HepG2 (cell line): ENCODE results near the gene SLC16A5. TPM values are rescaled to one million over a fixed set of nuclear protein-coding genes. Genes with fewer than 3 reads are reported as not detected.

Experiments used
- DDIT3 ChIP-seq: sonication (generic); formaldehyde crosslinking; IDR thresholded peaks from 2 replicates; pipeline ENCODE4 v1.4.0; 2020; ENCODE audit warnings: mild to moderate bottlenecking, missing genetic modification reagents
- FOXA1 ChIP-seq, 2 experiments: fragments of 450-650 bp in 1 of 2; sonication (generic) in 1 of 2; formaldehyde crosslinking in 1 of 2; IDR thresholded peaks; 2 replicates each; pipeline versions ENCODE4 v1.4.0 to v1.6.1; 2016 to 2020; ENCODE audit warnings: missing genetic modification reagents in 1 of 2
- HMGXB4 ChIP-seq, 2 experiments: sonication (generic) in 1 of 2; formaldehyde crosslinking in 1 of 2; IDR thresholded peaks; 2 replicates each; pipeline versions ENCODE4 v1.4.0 to v1.6.1; 2018 to 2020; ENCODE audit warnings: missing genetic modification reagents in 2 of 2, borderline replicate concordance in 1 of 2, low read depth in 1 of 2, mild to moderate bottlenecking in 1 of 2, missing biosample characterization in 1 of 2
- HNRNPL ChIP-seq: fragments of 200-400 bp; formaldehyde crosslinking; IDR thresholded peaks from 2 replicates; pipeline ENCODE4 v1.6.1; 2017; ENCODE audit warnings: mild to moderate bottlenecking, low read depth, low read length
- KLF12 ChIP-seq: sonication (generic); formaldehyde crosslinking; IDR thresholded peaks from 2 replicates; pipeline ENCODE4 v1.4.0; 2020; ENCODE audit warnings: missing genetic modification reagents, borderline replicate concordance
- MEIS2 ChIP-seq: sonication (generic); formaldehyde crosslinking; IDR thresholded peaks from 2 replicates; pipeline ENCODE4 v1.9.0; 2021; ENCODE audit warnings: mild to moderate bottlenecking, missing genetic modification reagents
- MTF2 ChIP-seq: sonication (generic); formaldehyde crosslinking; IDR thresholded peaks from 2 replicates; pipeline ENCODE4 v1.5.0; 2020; ENCODE audit warnings: missing genetic modification reagents, borderline replicate concordance
- NBN ChIP-seq: fragments of 450-650 bp; conservative IDR thresholded peaks from 2 replicates; pipeline ENCODE4 v1.6.1; 2017
- PTBP1 ChIP-seq: fragments of 200-400 bp; formaldehyde crosslinking; IDR thresholded peaks from 2 replicates; pipeline ENCODE4 v1.6.1; 2018; ENCODE audit warnings: low read length, low read depth; ENCODE audit not compliant: poor library complexity, severe bottlenecking
- RORA ChIP-seq: sonication (generic); formaldehyde crosslinking; IDR thresholded peaks from 2 replicates; pipeline ENCODE4 v1.5.0; 2020; ENCODE audit warnings: mild to moderate bottlenecking, missing genetic modification reagents, moderate library complexity
- SSRP1 ChIP-seq: IDR thresholded peaks from 2 replicates; pipeline ENCODE4 v1.6.1; 2016; ENCODE audit warnings: control low read depth
- TGIF2 ChIP-seq: IDR thresholded peaks from 2 replicates; pipeline ENCODE4 v1.6.1; 2016; ENCODE audit warnings: control low read depth, missing compliant biosample characterization
- TMF1 ChIP-seq: sonication (generic); formaldehyde crosslinking; IDR thresholded peaks from 2 replicates; pipeline ENCODE4 v1.8.1; 2022; ENCODE audit warnings: low read depth, missing genetic modification reagents
- TRIM24 ChIP-seq: sonication (generic); formaldehyde crosslinking; IDR thresholded peaks from 2 replicates; pipeline ENCODE4 v1.8.0; 2022; ENCODE audit warnings: mild to moderate bottlenecking, missing genetic modification reagents
- ZNF333 ChIP-seq: sonication (generic); formaldehyde crosslinking; IDR thresholded peaks from 2 replicates; pipeline ENCODE4 v1.4.0; 2020; ENCODE audit warnings: mild to moderate bottlenecking, missing genetic modification reagents, borderline replicate concordance
- ZNF557 ChIP-seq: sonication (generic); formaldehyde crosslinking; IDR thresholded peaks from 2 replicates; pipeline ENCODE4 v1.4.0; 2020; ENCODE audit warnings: missing genetic modification reagents
- ZNF589 ChIP-seq: sonication (generic); formaldehyde crosslinking; conservative IDR thresholded peaks from 2 replicates; pipeline ENCODE4 v1.8.0; 2022; ENCODE audit warnings: mild to moderate bottlenecking, moderate library complexity, missing genetic modification reagents
- ZNF597 ChIP-seq: sonication (generic); formaldehyde crosslinking; IDR thresholded peaks from 2 replicates; pipeline ENCODE4 v1.5.0; 2020; ENCODE audit warnings: missing genetic modification reagents
- ZNF772 ChIP-seq: sonication (generic); formaldehyde crosslinking; IDR thresholded peaks from 2 replicates; pipeline ENCODE4 v1.5.0; 2020; ENCODE audit warnings: mild to moderate bottlenecking, missing genetic modification reagents
- ZNF776 ChIP-seq: sonication (generic); formaldehyde crosslinking; IDR thresholded peaks from 2 replicates; pipeline ENCODE4 v1.4.0; 2020; ENCODE audit warnings: mild to moderate bottlenecking, missing genetic modification reagents
- polyA plus RNA-seq, 8 experiments: library from polyadenylated mRNA; depleted of rRNA in 3 of 8; stranded (reverse) in 7 of 8; unstranded in 1 of 8; fragments of >200 nt; fragmentation: Illumina TruSeq in 4 of 8; extraction: Trizol in 4 of 8; gene quantifications; 2 replicates each; pipeline versions ENCODE4 v1.2.1 to v1.2.3, GENCODE V29; 2011 to 2016; ENCODE audit warnings: low read depth in 4 of 8, missing spikeins in 1 of 8, mixed read lengths in 1 of 8; ENCODE audit not compliant: insufficient read depth in 1 of 8
- total RNA-seq, 5 experiments: library from RNA; depleted of rRNA; stranded (reverse); fragments of >200 nt; fragmentation: Illumina TruSeq; extraction: Trizol; gene quantifications; 2 replicates each; pipeline ENCODE4 v1.2.3, GENCODE V29; 2016; ENCODE audit warnings: low read depth in 1 of 5

Gene SLC16A5
- total and polyA plus RNA-seq, 2 of the 13 experiments (the other 11 are each of a cell fraction or from before 2014, with no cell fraction given), result 0.69 to 5.6 TPM

GRCh38 chr17:75109046-75109406 lies 21.3 kb downstream of the SLC16A5 start (continued):
- TF ChIP-seq ZNF597 (CRISPR knock-in tag) (no peak), TRIM24 (CRISPR knock-in tag) (no peak), TMF1 (no peak), ZNF589 (CRISPR knock-in tag) (no peak), ZNF772 (CRISPR knock-in tag) (no peak), MTF2 (no peak), PTBP1 (no peak), KLF12 (CRISPR knock-in tag) (no peak), SSRP1 (peak; percentile 60; the same call in 1 of the 2 replicates), DDIT3 (CRISPR knock-in tag) (no peak), ZNF557 (CRISPR knock-in tag) (no peak), ZNF333 (CRISPR knock-in tag) (no peak), HMGXB4 (CRISPR knock-in tag; IDR thresholded peaks at IDR 0.05; ENCODE audit: borderline replicate concordance in 1 of 2, low read depth in 1 of 2) (no peak), MEIS2 (no peak), NBN (no peak), ZNF776 (CRISPR knock-in tag) (no peak), RORA (CRISPR knock-in tag) (no peak), FOXA1 (IDR thresholded peaks at IDR 0.05) (no peak), FOXA1 (CRISPR knock-in tag; IDR thresholded peaks at IDR 0.05) (no peak), HNRNPL (0 out of 2 replicates have a peak, but pooled peaks have one; percentile 9), TGIF2 (CRISPR knock-in tag) (0 out of 2 replicates have a peak, but pooled peaks have one; percentile 29)
